SK-N-MC (cell line): Measurements from ENCODE around the gene PLCXD1.

Source experiments
- EZH2 ChIP-seq: fragments of 200-600 bp; sonication (generic); IDR thresholded peaks from one replicate; pipeline ENCODE4 v1.6.1; 2017; ENCODE audit warnings: antibody characterized with exemption
- POLR2AphosphoS5 ChIP-seq: IDR thresholded peaks from 2 replicates; pipeline ENCODE4 v1.6.1; 2012; ENCODE audit warnings: mild to moderate bottlenecking, low read depth, low read length, borderline replicate concordance

- TF ChIP-seq POLR2AphosphoS5 (no peak), EZH2 (no peak)
Measured at GRCh38 chrX:259692-260355, 21.4 kb upstream of the PLCXD1 start.
